GM12878 (cell line): ENCODE measurements around the gene TOMM40L. TPM values are rescaled to one million over a fixed set of nuclear protein-coding genes. Genes with fewer than 3 reads are reported as not detected.

Source experiments
- ATAC-seq: fragments of 200-7000 bp; cut with Tn5 transposase; 3 replicates; pipeline ENCODE4 v1.9.1; 2020; ENCODE audit warnings: mild to moderate bottlenecking, moderate library complexity
- BruUV-seq: library from RNA; stranded (reverse); fragments of 400-500 nt; replicated peaks from 2 replicates; lab custom pipeline; 2021; lab: Mats Ljungman, UMichigan
- CTCF ChIA-PET: fragments of 300-600 bp; sonication (Branson Sonifier 250); formaldehyde crosslinking; extraction: SDS; loops from one replicate; lab custom pipeline; 2021; ENCODE audit warnings: inconsistent platforms; lab: Yijun Ruan, JAX
- POLR2A ChIA-PET: fragments of 350-600 bp; formaldehyde crosslinking; extraction: SDS; loops from one replicate; lab custom pipeline; 2021; ENCODE audit warnings: inconsistent platforms; lab: Charles Lee
- RAD21 ChIA-PET: fragments of 300-600 bp; sonication (Branson Sonifier 250); formaldehyde crosslinking; loops from one replicate; lab custom pipeline; 2023; ENCODE audit warnings: antibody characterized with exemption; ENCODE audit not compliant: unreplicated experiment; lab: Charles Lee
- SMC1A ChIA-PET: fragments of 300-600 bp; sonication (Branson Sonifier 250); formaldehyde crosslinking; loops from one replicate; lab custom pipeline; 2023; ENCODE audit not compliant: unreplicated experiment, uncharacterized antibody; lab: Charles Lee
- DNase-seq: peaks from one replicate; pipeline ENCODE4 v3.0.0-alpha.2; 2011; ENCODE audit warnings: low read depth, low spot score
- FAIRE-seq: peaks from 3 replicates; lab custom pipeline; 2011; peaks lifted over from hg19 to GRCh38; lab: Jason Lieb, UNC
- H2AFZ ChIP-seq: 2 replicates; pipeline ENCODE4 v1.6.0; 2011; ENCODE audit warnings: low read depth, low read length, control low read depth; ENCODE audit not compliant: control insufficient read depth
- H3K27ac ChIP-seq: 2 replicates; pipeline ENCODE4 v1.5.1; 2011; ENCODE audit warnings: control low read depth; ENCODE audit not compliant: control insufficient read depth, insufficient read depth
- H3K27me3 ChIP-seq, 2 experiments: replicated peaks in 1 of 2; 2 replicates each; pipeline versions ENCODE4 v1.6.0 to v1.6.1; 2011; ENCODE audit warnings: low read length in 1 of 2; ENCODE audit not compliant: control insufficient read depth in 2 of 2, insufficient read depth in 2 of 2
- H3K36me3 ChIP-seq, 2 experiments: 2 replicates each; pipeline ENCODE4 v1.5.1; 2011; ENCODE audit warnings: low read length in 1 of 2; ENCODE audit not compliant: control insufficient read depth in 2 of 2, insufficient read depth in 2 of 2
- H3K4me1 ChIP-seq: 2 replicates; pipeline ENCODE4 v1.6.1; 2011; ENCODE audit warnings: mild to moderate bottlenecking, low read length, moderate library complexity, mixed read lengths; ENCODE audit not compliant: control insufficient read depth, insufficient read depth
- H3K4me2 ChIP-seq: 2 replicates; pipeline ENCODE4 v1.6.0; 2011; ENCODE audit warnings: control low read depth; ENCODE audit not compliant: control insufficient read depth, insufficient read depth
- H3K4me3 ChIP-seq: fragments of 200-600 bp; sonication (generic); 2 replicates; pipeline ENCODE4 v1.5.1; 2016
- H3K79me2 ChIP-seq: 2 replicates; pipeline ENCODE4 v1.6.0; 2011; ENCODE audit warnings: low read length; ENCODE audit not compliant: control insufficient read depth, insufficient read depth
- H3K9ac ChIP-seq: 2 replicates; pipeline ENCODE4 v1.8.0; 2011; ENCODE audit warnings: low read length, control low read depth, mixed read lengths; ENCODE audit not compliant: control insufficient read depth, insufficient read depth
- H3K9me3 ChIP-seq: replicated peaks from 3 replicates; pipeline ENCODE4 v1.5.1; 2011; ENCODE audit warnings: mild to moderate bottlenecking, low read length; ENCODE audit not compliant: control insufficient read depth, insufficient read depth
- H4K20me1 ChIP-seq: 2 replicates; pipeline ENCODE4 v1.6.0; 2011; ENCODE audit not compliant: control insufficient read depth, insufficient read depth
- BHLHE40 ChIP-seq, 2 experiments: fragments of 450-650 bp in 1 of 2; IDR thresholded peaks; 2 replicates each; pipeline ENCODE4 v1.6.1; 2011 to 2017; ENCODE audit warnings: low read depth in 2 of 2, borderline replicate concordance in 1 of 2, improper control_type of control experiment in 1 of 2, low read length in 1 of 2, mild to moderate bottlenecking in 1 of 2
- MYB ChIP-seq: fragments of 150-350 bp; IDR thresholded peaks from 2 replicates; pipeline ENCODE4 v1.6.1; 2014; ENCODE audit warnings: mild to moderate bottlenecking, low read depth, low read length, borderline replicate concordance
- TAF1 ChIP-seq: IDR thresholded peaks from 2 replicates; pipeline ENCODE4 v1.6.1; 2011; ENCODE audit warnings: mild to moderate bottlenecking, low read depth, low read length, borderline replicate concordance
- YY1 ChIP-seq: IDR thresholded peaks from 2 replicates; pipeline ENCODE4 v1.6.1; 2011; ENCODE audit warnings: low read depth, mild to moderate bottlenecking, low read length
- ZSCAN29 ChIP-seq: fragments of 450-650 bp; IDR thresholded peaks from 2 replicates; pipeline ENCODE4 v1.6.1; 2017; ENCODE audit warnings: mild to moderate bottlenecking, moderate library complexity
- WGBS: methylation state at CpG from one replicate; pipeline ENCODE4 v1.1.6; 2016; ENCODE audit warnings: low lambda C conversion rate; ENCODE audit not compliant: insufficient replicate concordance, insufficient coverage; ENCODE audit errors: missing lambda C conversion rate; 5-methylcytosine and 5-hydroxymethylcytosine counted together
- in situ Hi-C: fragments of 300-500 bp; cut with MboI; formaldehyde crosslinking; loops from 9 replicates; pipeline ENCODE4 v1.14.3; 2018; ENCODE audit warnings: mixed read lengths
- intact Hi-C: fragments of 100-400 bp; cut with micrococcal nuclease; formaldehyde crosslinking; loops from one replicate; pipeline ENCODE4 v1.14.2; 2022; ENCODE audit not compliant: unreplicated experiment
- polyA plus RNA-seq, 11 experiments: library from polyadenylated mRNA; depleted of rRNA in 4 of 11; unstranded in 6 of 11; stranded (reverse) in 5 of 11; fragments of >200 nt; fragmentation: Nextera tagmentation in 4 of 11; fragmentation: Illumina TruSeq in 1 of 11; extraction: Ambion mirVana in 4 of 11; extraction: Trizol in 1 of 11; gene quantifications; 1 replicate in 1 of 11; 2 replicates in 10 of 11; pipeline versions ENCODE4 v1.2.1 to v1.2.3, GENCODE V29; 2011 to 2016; ENCODE audit warnings: inconsistent platforms in 2 of 11, missing spikeins in 2 of 11, low read depth in 1 of 11
- total RNA-seq, 4 experiments: library from RNA; depleted of rRNA in 3 of 4; stranded (reverse); fragments of >200 nt in 3 of 4; fragmentation: Illumina TruSeq in 1 of 4; extraction: Trizol in 1 of 4; gene quantifications; 2 replicates each; pipeline versions ENCODE4 v1.2.1 to v1.2.3, GENCODE V29; 2013 to 2021
- TF ChIP-seq, protein P1 (sequence below): fragments of 450-650 bp; IDR thresholded peaks from 2 replicates; pipeline ENCODE4 v1.6.1; 2017; ENCODE audit warnings: mild to moderate bottlenecking, moderate library complexity

Gene TOMM40L
- total and polyA plus RNA-seq, 10 of the 15 experiments (the other 5 are each of a cell fraction or from before 2014, with no cell fraction given), result 5.9 to 21.6 (median 15.7) TPM

DNA sequence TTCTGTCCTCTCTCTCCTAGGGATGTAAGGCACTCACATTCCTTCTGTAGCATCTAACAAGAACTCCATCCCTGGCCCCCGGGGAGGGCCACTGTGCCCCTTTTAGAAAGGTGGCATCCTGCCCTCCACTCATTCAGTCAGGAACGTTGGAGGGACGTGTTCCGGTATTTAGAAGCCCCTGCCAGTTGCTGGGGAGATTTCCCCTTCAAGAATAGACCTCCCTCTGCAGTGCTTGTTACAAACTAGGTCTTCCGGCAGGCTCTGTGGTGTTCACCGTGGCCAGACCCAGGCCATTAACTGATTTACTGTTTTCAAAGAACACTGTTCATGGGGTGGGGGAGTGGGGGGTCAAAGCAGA is 33.5 kb downstream of the TOMM40L start:
- ATAC-seq (no peak), DNase-seq (no peak), FAIRE-seq (no peak)
- POLR2A ChIA-PET, result interaction anchor here (0.9 to 1.6 kb wide), 3 partner anchors 10 to 93 kb away, joined by 3 to 4 read pairs (median 3); partner anchors contain the start of gene PPOX
- intact Hi-C loops, result no loop called here
- Histone ChIP-seq H3K4me2 (no peak overlapping the region), H3K4me1 (peaks cover 13% of the 10 kb centered on the region), H4K20me1 (no peaks in the 10 kb centered on the region), H3K27me3 (peaks cover 0 to 5% of the 10 kb centered on the region in 2 experiments; a peak in 1 of 4 replicates), H3K4me3 (no peak overlapping the region), H3K36me3 (no peaks in the 10 kb centered on the region), H3K79me2 (no peaks in the 10 kb centered on the region), H3K27ac (no peak overlapping the region), H3K9ac (no peak overlapping the region), H2AFZ (no peak overlapping the region), H3K9me3 (peaks cover 7% of the 10 kb centered on the region; the same call in 1 of the 3 replicates)
- WGBS, result 56% methylated on average over 6 of the region's 6 CpGs
- SMC1A ChIA-PET, result interaction anchor here (0.6 to 2.5 kb wide), 4 partner anchors 11 to 80 kb away, joined by 3 to 10 read pairs (median 4); no protein-coding TSS in a partner anchor
- RAD21 ChIA-PET, result interaction anchor here (1.8 kb wide), 1 partner anchor 33 kb away, joined by 6 read pairs; the partner anchor contains the start of gene TOMM40L
- TF ChIP-seq MYB (no peak), TAF1 (no peak), YY1 (no peak), ZSCAN29 (no peak), BHLHE40 (IDR thresholded peaks at IDR 0.05; ENCODE audit: borderline replicate concordance in 1 of 2, low read depth in 2 of 2, low read length in 1 of 2) (no peak)
- TF ChIP-seq, protein P1, sequence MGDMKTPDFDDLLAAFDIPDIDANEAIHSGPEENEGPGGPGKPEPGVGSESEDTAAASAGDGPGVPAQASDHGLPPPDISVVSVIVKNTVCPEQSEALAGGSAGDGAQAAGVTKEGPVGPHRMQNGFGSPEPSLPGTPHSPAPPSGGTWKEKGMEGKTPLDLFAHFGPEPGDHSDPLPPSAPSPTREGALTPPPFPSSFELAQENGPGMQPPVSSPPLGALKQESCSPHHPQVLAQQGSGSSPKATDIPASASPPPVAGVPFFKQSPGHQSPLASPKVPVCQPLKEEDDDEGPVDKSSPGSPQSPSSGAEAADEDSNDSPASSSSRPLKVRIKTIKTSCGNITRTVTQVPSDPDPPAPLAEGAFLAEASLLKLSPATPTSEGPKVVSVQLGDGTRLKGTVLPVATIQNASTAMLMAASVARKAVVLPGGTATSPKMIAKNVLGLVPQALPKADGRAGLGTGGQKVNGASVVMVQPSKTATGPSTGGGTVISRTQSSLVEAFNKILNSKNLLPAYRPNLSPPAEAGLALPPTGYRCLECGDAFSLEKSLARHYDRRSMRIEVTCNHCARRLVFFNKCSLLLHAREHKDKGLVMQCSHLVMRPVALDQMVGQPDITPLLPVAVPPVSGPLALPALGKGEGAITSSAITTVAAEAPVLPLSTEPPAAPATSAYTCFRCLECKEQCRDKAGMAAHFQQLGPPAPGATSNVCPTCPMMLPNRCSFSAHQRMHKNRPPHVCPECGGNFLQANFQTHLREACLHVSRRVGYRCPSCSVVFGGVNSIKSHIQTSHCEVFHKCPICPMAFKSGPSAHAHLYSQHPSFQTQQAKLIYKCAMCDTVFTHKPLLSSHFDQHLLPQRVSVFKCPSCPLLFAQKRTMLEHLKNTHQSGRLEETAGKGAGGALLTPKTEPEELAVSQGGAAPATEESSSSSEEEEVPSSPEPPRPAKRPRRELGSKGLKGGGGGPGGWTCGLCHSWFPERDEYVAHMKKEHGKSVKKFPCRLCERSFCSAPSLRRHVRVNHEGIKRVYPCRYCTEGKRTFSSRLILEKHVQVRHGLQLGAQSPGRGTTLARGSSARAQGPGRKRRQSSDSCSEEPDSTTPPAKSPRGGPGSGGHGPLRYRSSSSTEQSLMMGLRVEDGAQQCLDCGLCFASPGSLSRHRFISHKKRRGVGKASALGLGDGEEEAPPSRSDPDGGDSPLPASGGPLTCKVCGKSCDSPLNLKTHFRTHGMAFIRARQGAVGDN, result no peak
- no TSS peak for BruUV-seq
- CTCF ChIA-PET, result interaction anchor here (4.0 kb wide), 1 partner anchor 32 kb away, joined by 16 read pairs; no protein-coding TSS in a partner anchor
- in situ Hi-C loops, result no loop called here
